ENCODE measurements around the gene MAP3K2.
"Not testable (repeated sequence)": the region's sequence is repeated elsewhere in the genome, so short reads cannot be mapped to it uniquely, and the experiment has no call there.

MAP3K2 gene

DNA sequence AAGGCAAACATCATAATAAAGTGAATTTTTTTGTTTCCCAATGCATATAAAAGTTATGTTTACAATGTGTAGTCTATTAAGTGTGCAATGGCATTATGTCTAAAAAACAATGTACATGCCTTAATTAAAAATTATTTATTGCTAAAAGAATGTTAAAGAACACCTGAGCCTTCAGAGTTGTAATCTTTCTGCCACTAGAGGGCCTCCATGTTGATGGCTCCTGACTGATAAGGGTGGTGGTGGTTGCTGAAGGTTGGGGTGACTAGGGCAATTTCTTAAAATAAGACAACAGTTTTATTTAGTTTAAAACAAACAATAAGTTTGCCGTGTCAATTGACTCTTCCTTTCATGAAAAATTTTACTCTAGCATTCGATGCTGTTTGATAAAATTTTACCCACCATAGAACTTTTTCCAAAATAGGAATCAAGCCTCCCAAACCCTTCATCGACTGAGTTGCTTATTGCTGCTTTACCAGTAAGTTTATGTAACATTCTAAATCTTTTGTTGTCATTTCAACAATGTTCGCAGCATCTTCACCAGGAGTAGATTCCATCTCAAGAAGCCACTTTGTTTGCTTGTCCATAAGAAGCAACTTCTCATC is 32.3 kb downstream of the MAP3K2 start:
- in situ Hi-C loops (cut with MboI; ENCODE audit: low sequenced_read_pairs, unreplicated experiment): no loop called here
- DNase-seq (ENCODE audit: low spot score): no peak
- TF ChIP-seq, protein P1, sequence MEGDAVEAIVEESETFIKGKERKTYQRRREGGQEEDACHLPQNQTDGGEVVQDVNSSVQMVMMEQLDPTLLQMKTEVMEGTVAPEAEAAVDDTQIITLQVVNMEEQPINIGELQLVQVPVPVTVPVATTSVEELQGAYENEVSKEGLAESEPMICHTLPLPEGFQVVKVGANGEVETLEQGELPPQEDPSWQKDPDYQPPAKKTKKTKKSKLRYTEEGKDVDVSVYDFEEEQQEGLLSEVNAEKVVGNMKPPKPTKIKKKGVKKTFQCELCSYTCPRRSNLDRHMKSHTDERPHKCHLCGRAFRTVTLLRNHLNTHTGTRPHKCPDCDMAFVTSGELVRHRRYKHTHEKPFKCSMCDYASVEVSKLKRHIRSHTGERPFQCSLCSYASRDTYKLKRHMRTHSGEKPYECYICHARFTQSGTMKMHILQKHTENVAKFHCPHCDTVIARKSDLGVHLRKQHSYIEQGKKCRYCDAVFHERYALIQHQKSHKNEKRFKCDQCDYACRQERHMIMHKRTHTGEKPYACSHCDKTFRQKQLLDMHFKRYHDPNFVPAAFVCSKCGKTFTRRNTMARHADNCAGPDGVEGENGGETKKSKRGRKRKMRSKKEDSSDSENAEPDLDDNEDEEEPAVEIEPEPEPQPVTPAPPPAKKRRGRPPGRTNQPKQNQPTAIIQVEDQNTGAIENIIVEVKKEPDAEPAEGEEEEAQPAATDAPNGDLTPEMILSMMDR (IDR thresholded peaks at IDR 0.05; ENCODE audit: borderline replicate concordance, control extremely low read depth, extremely low read depth, insufficient read depth, missing control alignments): peak; percentile 21

DNA sequence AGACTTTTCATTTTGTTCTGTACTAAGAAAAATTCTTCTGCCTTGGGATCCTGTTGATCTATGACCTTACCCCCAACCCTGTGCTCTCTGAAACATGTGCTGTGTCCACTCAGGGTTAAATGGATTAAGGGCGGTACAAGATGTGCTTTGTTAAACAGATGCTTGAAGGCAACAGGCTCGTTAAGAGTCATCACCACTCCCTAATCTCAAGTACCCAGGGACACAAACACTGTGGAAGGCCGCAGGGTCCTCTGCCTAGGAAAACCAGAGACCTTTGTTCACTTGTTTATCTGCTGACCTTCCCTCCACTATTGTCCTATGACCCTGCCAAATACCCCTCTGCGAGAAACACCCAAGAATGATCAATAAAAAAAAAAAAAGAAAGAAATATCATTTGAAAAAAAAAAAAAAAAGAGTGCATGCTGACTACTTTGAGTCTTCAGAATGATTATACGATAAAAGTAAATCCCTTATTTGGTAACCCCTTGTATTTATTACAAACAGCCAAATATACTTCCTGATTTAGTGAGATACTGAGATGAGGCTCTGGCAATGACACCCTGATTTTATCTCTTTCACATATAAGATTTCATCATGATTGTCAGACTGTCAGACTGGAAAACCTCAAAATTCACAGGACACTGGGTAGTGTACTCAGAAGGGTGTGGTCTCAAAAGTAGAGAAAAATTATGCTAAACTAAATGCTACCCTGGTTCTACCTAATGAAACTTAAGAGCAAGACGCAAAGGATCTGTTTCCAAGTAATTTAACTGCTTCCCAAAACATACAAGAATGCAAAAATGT is 33.7 kb downstream of the MAP3K2 start:
- DNase-seq (ENCODE audit: low spot score); in situ Hi-C loops (cut with MboI; ENCODE audit: low sequenced_read_pairs, unreplicated experiment): not testable (repeated sequence)

DNA sequence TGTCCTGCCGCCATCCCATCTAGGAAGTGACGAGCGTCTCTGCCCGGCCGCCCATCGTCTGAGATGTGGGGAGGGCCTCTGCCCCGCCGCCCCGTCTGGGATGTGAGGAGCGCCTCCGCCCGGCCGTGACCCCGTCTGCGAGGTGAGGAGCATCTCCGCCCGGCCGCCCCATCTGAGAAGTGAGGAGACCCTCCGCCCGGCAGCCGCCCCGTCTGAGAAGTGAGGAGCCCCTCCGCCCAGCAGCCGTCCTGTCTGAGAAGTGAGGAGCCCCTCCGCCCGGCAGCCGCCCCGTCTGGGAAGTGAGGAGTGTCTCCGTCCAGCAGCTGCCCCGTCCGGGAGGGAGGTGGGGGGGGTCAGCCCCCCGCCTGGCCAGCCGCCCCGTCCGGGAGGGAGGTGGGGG is 34.6 kb downstream of the MAP3K2 start:
- DNase-seq (ENCODE audit: low spot score); in situ Hi-C loops (cut with MboI; ENCODE audit: low sequenced_read_pairs, unreplicated experiment): not testable (repeated sequence)

DNA sequence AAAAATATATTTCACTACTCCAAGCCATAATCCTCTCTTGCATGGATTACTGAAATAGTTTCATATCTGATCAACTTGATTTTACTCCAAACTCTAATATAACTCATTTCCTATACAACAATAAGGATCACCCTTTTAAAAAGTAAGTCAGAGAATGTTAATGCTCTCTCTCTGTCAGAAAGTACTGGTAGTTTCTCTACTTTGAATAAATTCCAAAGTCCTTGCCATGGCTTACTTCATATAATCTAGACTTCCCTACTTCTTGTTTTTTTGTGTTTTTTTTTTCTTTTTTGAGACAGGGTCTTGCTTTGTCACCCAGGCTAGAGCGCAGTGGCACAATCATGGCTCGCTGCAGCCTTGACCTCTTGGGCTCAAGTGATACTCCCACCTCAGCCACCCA is 36.2 kb downstream of the MAP3K2 start:
- no peak for DNase-seq (ENCODE audit: low spot score)
- TF ChIP-seq, protein P1 (IDR thresholded peaks at IDR 0.05; ENCODE audit: borderline replicate concordance, control extremely low read depth, extremely low read depth, insufficient read depth, missing control alignments): no peak
- in situ Hi-C loops (cut with MboI; ENCODE audit: low sequenced_read_pairs, unreplicated experiment): no loop called here

DNA sequence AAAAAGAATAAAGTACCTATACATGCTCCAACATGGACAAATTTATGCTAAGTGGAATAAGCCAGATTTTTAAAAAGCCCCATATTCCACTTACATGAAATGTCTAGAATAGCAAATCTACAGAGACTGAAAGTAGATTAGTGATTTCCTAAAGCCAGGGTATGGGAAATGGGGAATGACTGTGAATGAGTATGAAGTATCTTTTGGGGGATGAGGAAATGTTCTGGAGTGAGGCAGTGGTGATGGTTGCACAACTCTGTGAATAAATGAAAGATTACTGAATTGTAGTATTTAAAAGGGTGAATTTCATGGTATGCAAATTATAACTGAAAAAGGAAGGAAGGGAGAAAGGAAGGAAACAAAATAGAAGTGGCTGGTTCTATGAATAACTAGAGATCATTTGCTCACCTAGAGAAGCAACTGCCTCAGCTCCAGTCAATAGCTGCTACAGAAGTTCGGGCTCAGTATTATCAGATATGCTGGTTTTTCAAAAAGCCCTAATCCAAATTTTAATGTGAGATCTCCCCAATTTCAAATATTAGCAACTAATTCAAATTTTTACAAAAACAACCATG is 39.3 kb downstream of the MAP3K2 start:
- TF ChIP-seq, protein P1 (IDR thresholded peaks at IDR 0.05; ENCODE audit: borderline replicate concordance, control extremely low read depth, extremely low read depth, insufficient read depth, missing control alignments): no peak
- DNase-seq (ENCODE audit: low spot score): no peak
- in situ Hi-C loops (cut with MboI; ENCODE audit: low sequenced_read_pairs, unreplicated experiment): no loop called here

DNA sequence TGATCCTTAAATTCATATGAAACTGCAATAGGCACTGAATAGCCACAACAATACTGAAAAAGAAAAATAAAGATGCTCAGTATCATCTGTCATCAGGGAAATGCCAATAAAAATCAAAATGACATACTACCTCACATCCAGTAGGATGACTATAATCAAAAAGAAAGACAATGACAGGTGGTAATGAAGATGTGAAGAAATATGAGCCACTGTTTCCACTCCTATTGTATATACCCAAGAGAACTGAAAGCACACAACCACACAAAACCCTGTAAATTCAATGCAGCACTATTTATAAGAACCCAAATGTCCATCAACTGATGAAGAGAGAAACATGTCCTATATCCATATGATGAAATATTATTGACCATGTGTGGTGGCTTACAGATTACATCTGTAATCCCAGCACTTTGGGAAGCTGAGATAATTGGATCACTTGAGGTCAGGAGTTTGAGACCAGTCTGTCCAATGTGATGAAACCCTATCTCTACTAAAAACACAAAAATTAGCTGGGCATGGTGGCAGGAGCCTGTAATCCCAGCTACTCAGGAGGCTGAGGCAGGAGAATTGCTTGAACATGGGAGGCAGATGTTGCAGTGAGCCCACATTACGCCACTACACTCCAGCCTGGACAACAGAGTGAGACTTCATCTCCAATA is 39.9 kb downstream of the MAP3K2 start:
- in situ Hi-C loops (cut with MboI; ENCODE audit: low sequenced_read_pairs, unreplicated experiment): no loop called here
- DNase-seq (ENCODE audit: low spot score): peak; percentile 22

DNA sequence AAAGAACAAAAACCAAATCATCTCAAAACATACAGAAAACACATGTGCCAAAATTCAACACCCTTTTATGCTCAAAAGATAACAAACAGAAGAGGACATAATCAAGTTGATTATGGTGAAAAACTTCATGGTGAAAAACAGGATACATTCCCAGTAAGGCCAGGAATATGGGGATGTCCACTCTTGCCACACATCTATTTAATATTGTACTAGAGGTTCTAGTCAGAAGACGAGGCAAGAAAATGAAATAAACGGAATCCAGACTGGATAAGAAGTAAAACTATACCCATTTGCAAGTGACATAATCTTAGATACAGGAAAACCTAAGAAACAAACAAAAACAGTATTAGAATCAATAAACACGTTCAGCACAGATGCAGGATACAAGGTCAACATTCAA is 40.8 kb downstream of the MAP3K2 start:
- TF ChIP-seq, protein P1 (IDR thresholded peaks at IDR 0.05; ENCODE audit: borderline replicate concordance, control extremely low read depth, extremely low read depth, insufficient read depth, missing control alignments): no peak
- in situ Hi-C loops (cut with MboI; ENCODE audit: low sequenced_read_pairs, unreplicated experiment): no loop called here
- no peak for DNase-seq (ENCODE audit: low spot score)

More for the DNA sequence above, 39.9 kb downstream of the MAP3K2 start:
- TF ChIP-seq, protein P1 (IDR thresholded peaks at IDR 0.05; ENCODE audit: borderline replicate concordance, control extremely low read depth, extremely low read depth, insufficient read depth, missing control alignments): no peak
